SK-N-MC (cell line): ENCODE data around the gene GNG12.

Experiments
- DNase-seq: peaks from one replicate; pipeline ENCODE4 v3.0.0-alpha.2; 2011; ENCODE audit warnings: low read depth, low spot score
- H3K27ac ChIP-seq: fragments of 200-600 bp; sonication (generic); 2 replicates; pipeline ENCODE4 v1.5.1; 2016; ENCODE audit warnings: mixed run types
- H3K36me3 ChIP-seq: fragments of 200-600 bp; sonication (generic); 2 replicates; pipeline ENCODE4 v1.6.1; 2017; ENCODE audit warnings: antibody characterized with exemption, low read length, mixed read lengths; ENCODE audit not compliant: insufficient read depth
- H3K4me3 ChIP-seq: fragments of 200-600 bp; sonication (generic); 2 replicates; pipeline ENCODE4 v1.5.1; 2016
- H3K9ac ChIP-seq: fragments of 200-600 bp; sonication (generic); 2 replicates; pipeline ENCODE4 v1.8.0; 2017; ENCODE audit warnings: mixed run types, mixed read lengths; ENCODE audit not compliant: insufficient read length
- H3K9me3 ChIP-seq: fragments of 200-600 bp; sonication (generic); 2 replicates; pipeline ENCODE4 v1.6.1; 2017; ENCODE audit warnings: low read depth, mild to moderate bottlenecking, antibody characterized with exemption, low read length, moderate library complexity, mixed read lengths
- EZH2 ChIP-seq: fragments of 200-600 bp; sonication (generic); IDR thresholded peaks from one replicate; pipeline ENCODE4 v1.6.1; 2017; ENCODE audit warnings: antibody characterized with exemption
- FOXP2 ChIP-seq: optimal IDR thresholded peaks from 2 replicates; pipeline ENCODE3; 2011; ENCODE audit warnings: mild to moderate bottlenecking, moderate library complexity; ENCODE audit not compliant: insufficient read depth; ENCODE audit errors: extremely low read length, control extremely low read depth
- POLR2AphosphoS5 ChIP-seq: IDR thresholded peaks from 2 replicates; pipeline ENCODE4 v1.6.1; 2012; ENCODE audit warnings: mild to moderate bottlenecking, low read depth, low read length, borderline replicate concordance

Gene GNG12

DNA sequence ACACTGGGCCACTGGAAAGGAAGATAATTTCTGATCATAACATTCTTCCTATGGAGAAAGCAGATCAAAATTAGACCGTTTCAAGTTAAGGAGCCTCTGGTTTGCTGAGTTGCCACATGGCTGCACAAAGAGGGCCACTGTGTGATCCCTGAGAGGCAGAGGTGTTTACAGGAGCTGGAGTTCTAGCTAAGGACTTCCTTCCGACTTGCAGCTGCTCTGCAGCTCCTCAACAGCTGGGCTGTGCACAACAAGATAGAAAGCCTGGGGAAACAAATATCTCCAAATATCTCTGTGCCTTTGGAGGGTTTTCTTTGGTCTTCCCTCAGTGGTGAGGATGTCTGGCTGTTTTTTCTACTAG lies 121.4 kb downstream of the GNG12 start:
- DNase-seq: no peak
- Histone ChIP-seq H3K36me3 (no peaks in the 10 kb centered on the region), H3K27ac (no peak overlapping the region), H3K4me3 (no peak overlapping the region), H3K9me3 (no peaks in the 10 kb centered on the region), H3K9ac (no peak overlapping the region)
- TF ChIP-seq EZH2 (no peak), FOXP2 (no peak), POLR2AphosphoS5 (no peak)

DNA sequence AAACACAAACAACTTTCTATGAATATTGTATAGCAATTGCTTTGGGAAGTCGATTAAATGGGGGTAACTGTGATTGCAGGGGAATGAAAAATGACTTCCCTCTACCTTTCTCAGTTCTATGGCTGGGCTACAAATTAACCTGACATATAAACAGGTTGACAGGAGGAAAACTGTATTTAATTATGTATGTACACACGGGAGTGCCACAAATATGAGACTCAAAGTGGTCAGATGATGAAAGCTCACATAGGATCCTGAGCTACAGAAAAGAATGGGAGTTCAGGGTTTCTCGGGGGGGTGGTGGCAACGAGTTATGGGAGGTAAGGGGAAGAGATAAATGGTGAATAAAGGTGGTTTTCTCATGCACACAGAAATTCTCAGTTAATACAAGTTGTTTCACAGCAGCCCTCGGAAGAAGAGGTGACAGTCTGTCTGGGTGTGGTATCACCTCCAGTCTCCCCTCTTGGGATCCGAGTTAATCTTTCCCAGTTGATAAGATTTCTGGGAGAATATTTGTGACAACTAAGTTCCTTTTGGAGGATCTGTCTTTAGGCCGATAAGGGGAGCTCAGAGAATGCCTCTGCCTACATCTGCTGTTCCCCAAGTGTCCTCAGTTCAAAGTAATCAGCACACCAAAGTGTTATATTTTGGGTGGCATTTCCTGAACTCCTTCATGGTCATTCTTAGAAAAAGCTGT lies 122.0 kb downstream of the GNG12 start:
- no peak overlapping the region for H3K27ac ChIP-seq
- no peak overlapping the region for H3K4me3 ChIP-seq
- TF ChIP-seq EZH2 (no peak), POLR2AphosphoS5 (no peak), FOXP2 (no peak)

DNA sequence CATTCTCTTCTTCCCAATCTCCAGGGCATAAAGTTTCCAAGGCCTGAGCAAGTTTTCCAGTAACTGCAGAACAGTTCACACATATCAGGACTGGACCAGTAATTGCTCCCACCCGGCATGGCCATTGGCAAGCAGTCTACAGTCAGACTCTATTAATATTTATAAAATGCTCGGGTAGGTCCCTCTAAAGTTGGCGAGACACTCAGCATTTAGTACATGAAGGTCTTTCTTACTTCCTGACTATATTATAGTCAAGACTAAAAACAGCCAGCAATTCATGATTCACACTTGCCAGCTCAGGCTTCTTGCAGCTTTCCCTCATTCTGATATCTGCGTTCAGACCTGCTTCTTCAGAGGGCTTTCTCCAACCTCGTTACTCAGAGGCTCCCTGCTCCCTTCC lies 122.8 kb downstream of the GNG12 start:
- DNase-seq: no peak
- Histone ChIP-seq H3K4me3 (no peak overlapping the region), H3K36me3 (no peaks in the 10 kb centered on the region), H3K27ac (no peak overlapping the region), H3K9me3 (no peaks in the 10 kb centered on the region), H3K9ac (no peak overlapping the region)
- TF ChIP-seq EZH2: no peak
- no peak for TF ChIP-seq POLR2AphosphoS5
- TF ChIP-seq FOXP2: no peak

More for the DNA sequence above, 122.0 kb downstream of the GNG12 start:
- Histone ChIP-seq H3K36me3 (no peaks in the 10 kb centered on the region), H3K9ac (no peak overlapping the region), H3K9me3 (no peaks in the 10 kb centered on the region)
- DNase-seq: no peak

DNA sequence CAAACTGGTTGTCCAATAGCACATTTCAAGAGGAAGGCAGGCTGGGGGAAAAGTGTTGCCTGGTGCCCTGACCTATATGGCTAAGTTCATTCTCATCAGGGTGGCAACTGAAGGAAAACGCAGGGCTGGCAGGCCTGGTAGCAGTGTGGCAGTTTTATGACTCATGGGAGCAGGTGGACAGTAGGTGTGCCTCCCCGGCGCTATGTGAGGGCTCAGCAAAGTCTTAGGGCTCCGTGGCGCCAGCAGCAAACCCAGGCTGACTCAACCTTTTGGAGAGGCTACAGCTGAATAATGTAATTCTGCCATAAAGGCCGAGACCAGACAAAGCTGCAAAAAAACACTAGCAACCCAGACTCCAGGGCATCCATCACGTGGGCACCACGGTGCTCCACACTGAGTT lies 124.7 kb downstream of the GNG12 start:
- no peak overlapping the region for H3K9ac ChIP-seq
- TF ChIP-seq FOXP2: no peak
- no peak for TF ChIP-seq EZH2
- no peak for TF ChIP-seq POLR2AphosphoS5
- no peak overlapping the region for H3K27ac ChIP-seq

DNA sequence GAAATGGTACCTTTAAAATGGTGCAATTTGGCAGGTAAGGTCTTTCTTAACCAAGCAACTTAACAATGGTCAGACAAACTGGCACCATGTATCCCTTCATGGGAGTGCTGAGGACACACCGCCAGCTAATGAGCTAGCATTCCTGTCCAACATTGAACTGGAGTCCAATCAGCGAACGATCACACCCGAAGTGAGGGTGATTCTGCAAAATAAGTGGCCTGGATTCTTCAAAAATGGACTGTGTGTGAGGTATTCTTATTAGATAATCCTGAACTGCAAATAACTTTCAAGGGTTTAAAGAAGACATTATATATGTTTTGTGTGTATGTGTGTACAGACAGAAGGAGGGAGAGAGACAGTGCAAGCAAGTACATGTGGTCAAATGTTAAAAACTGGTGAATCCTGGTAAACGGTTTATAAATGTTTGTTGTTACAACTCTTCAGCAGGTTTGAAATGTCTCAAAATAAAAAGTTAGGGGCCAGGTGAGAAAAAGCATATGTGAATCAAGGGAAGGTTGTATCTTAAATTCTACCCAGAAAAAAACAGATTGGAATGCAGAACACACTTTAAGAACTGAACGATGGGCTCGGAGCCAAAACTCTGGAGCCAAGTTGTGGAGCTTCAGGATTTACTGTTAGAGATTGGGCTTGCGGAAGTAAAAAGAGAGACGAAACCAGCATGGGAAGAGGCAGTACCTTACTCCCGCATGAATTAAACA lies 127.4 kb downstream of the GNG12 start:
- Histone ChIP-seq H3K4me3 (no peak overlapping the region), H3K36me3 (no peaks in the 10 kb centered on the region), H3K27ac (no peak overlapping the region), H3K9me3 (no peaks in the 10 kb centered on the region), H3K9ac (no peak overlapping the region)
- no peak for DNase-seq
- no peak for TF ChIP-seq POLR2AphosphoS5
- TF ChIP-seq EZH2: no peak

More for the DNA sequence above, 124.7 kb downstream of the GNG12 start:
- H3K4me3 ChIP-seq: no peak overlapping the region
- no peaks in the 10 kb centered on the region for H3K36me3 ChIP-seq
- H3K9me3 ChIP-seq: no peaks in the 10 kb centered on the region
- DNase-seq: no peak

DNA sequence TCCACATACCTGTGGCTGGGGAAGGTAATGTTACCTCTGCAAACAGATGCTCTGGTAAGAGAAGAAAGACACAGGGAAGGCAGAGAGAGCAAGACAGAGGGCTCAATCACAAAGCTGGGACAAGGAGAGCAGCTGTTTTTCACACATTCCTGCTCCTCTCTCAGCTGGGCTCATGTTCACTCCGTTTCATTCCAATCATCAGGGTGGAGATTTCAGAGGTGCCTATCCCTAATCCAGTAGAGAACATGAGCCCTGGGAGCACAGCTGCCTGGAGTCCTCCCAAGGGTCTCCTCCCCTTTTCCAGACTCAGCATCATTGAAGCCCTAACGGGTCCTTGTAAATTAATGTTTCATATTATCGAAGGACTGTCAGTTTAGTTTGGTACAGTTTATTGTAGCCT lies 128.9 kb downstream of the GNG12 start:
- H3K27ac ChIP-seq: no peak overlapping the region
- no peak overlapping the region for H3K4me3 ChIP-seq
- no peaks in the 10 kb centered on the region for H3K9me3 ChIP-seq
- no peaks in the 10 kb centered on the region for H3K36me3 ChIP-seq
- TF ChIP-seq EZH2 (no peak), FOXP2 (no peak), POLR2AphosphoS5 (no peak)
- no peak for DNase-seq
- no peak overlapping the region for H3K9ac ChIP-seq

DNA sequence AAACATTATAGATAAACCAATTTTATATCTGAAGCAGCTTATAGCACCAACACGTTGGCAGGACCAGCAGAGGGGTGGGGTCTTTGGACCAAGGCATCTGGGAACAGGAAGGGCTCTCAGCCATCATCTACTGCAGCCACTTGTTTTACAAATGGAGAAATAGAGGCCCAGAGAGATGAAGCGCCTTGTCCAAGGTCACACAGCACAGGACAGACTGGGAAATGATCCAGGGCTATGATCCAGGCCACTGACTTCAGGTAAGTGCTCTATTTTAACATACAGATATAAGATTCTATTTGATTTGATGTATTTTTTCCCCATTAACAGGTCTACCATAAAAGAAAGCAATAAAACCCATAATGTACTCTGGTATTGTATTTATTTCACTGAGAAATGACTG lies 131.4 kb downstream of the GNG12 start:
- H3K36me3 ChIP-seq: no peaks in the 10 kb centered on the region
- no peak overlapping the region for H3K27ac ChIP-seq
- H3K9me3 ChIP-seq: no peaks in the 10 kb centered on the region
- no peak overlapping the region for H3K9ac ChIP-seq
- no peak overlapping the region for H3K4me3 ChIP-seq
- TF ChIP-seq FOXP2: no peak
- TF ChIP-seq EZH2: no peak
- no peak for TF ChIP-seq POLR2AphosphoS5
- DNase-seq: no peak

DNA sequence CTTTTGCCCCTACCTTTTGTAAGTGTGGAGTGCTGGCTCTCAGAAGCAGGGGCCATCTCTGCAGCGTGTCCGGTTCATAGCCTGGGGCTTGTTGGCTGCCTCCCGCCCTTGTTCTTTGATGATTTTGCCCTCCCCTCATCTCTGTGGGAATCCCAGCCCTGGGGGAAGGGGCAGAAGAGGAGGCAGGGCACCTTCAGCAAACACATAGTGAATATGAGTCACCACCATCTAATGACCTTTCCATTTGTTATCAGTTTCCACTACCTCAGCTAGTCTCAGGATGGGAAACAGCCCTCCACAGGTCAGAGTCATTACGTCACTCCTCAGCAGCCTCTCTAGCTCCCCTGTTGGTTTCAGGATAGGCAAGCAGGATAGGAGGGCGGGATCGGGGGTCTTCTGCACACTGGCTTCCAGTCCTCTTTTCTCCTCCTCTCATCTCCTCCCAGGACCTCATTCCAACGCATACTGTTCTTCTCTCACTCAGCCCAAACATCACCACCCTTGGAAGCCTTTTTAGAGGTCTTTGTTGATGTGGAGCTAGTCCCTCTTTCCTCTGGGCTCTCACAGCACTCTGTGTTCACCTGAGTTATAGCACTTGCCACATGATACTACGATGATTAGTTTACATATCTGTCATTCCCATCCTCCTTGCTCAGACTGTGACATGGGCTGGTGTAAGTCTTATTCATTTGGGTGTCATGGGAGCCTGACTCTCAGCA lies 132.4 kb downstream of the GNG12 start:
- DNase-seq: no peak
- Histone ChIP-seq H3K27ac (no peak overlapping the region), H3K9ac (no peak overlapping the region), H3K9me3 (no peaks in the 10 kb centered on the region), H3K36me3 (no peaks in the 10 kb centered on the region), H3K4me3 (no peak overlapping the region)
- TF ChIP-seq EZH2 (no peak), FOXP2 (no peak), POLR2AphosphoS5 (no peak)
